Transverse colon (tissue), 3 donors: ENCODE measurements around the gene RARB.

Source experiments
- CTCF ChIP-seq, 5 experiments: fragments of 200-600 bp in 3 of 5; fragments of 450-650 bp in 2 of 5; sonication (generic) in 3 of 5; IDR thresholded peaks; 1 replicate in 2 of 5; 2 replicates in 3 of 5; pipeline ENCODE4 v1.5.1; 2016 to 2017; ENCODE audit warnings: antibody characterized with exemption in 5 of 5, inconsistent platforms in 3 of 5, mild to moderate bottlenecking in 2 of 5, moderate library complexity in 1 of 5
- EP300 ChIP-seq: sonication (generic); formaldehyde crosslinking; IDR thresholded peaks from one replicate; pipeline ENCODE4 v1.6.1; 2017; ENCODE audit warnings: antibody characterized with exemption, low read depth

DNA sequence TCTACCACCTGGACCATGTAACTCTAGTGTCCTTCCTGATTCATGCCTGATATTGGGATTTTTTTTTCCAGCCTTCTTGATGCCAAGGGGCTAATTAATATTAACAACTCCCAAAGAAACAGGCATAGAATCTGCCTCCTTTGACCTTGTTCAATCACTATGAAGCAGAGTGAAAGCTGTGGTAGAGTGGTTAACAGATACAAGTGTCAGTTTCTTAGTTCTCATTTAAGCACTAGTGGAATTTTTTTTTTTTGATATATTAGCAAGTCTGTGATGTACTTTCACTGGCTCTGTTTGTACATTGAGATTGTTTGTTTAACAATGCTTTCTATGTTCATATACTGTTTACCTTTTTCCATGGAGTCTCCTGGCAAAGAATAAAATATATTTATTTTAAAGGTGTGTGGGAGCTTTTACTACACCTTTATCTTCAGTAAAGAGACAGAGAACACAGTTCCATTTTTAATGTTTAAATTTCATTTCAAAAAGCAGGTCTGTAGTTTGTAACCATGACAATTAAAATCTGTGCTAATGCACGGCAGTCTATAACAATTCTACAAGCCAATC lies 169.6 kb downstream of the RARB start:
- TF ChIP-seq EP300: no peak
- TF ChIP-seq CTCF (IDR thresholded peaks at IDR 0.05): no peak
